HG03558 (cell line): ENCODE results near the gene NAA20.

Experiments used
- ATAC-seq: cut with Tn5 transposase; IDR thresholded peaks from one replicate; pipeline ENCODE4 v1.9.1; 2021; ENCODE audit warnings: moderate number of reproducible peaks; ENCODE audit not compliant: unreplicated experiment; ENCODE audit errors: extremely low read depth

NAA20 gene

GRCh38 chr20:20017001-20017843, at the start of gene NAA20:
Gene NAA20, plus strand, starts transcription at chr20:20017362. Its CDS starts 35 bp downstream, at chr20:20017397.
- peak; percentile 90 for ATAC-seq

DNA sequence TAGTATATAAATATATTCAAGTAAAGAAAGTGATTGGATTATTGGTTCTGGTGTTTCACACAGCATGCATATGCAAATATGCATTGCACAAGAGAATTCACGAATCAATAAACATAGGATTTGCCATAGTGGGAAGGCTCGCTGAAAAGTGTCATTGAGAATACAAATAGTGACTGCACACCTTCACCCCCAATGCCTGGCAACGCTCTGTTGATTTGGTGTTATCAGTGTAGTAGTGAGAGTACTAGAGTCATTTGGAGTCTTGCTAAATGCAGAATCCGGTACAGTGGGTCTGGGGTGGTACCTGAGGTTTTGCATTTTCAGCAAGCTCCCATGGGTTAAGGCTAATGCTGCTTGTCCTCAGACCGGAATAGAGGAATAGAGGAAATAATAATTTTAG, 49.7 kb upstream of the NAA20 start:
- ATAC-seq: no peak

DNA sequence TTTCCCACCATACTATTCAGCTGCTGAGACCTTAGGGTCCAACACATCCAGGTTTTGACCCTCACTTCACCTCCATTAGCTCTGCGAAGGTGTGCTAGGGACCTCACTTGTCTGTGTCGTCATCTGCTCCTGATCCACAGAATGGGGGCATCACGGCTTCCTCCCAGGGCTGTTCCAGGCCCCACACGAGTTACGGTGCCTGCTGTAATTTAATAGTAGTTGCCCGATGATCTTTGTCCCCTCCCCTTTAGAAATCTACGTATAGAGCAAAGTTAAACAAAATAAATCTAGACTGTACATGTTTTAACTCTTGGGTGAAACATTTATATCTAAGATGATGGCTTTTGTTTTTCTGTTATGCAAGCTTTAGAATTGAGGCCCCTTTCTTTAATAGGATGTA, 49.1 kb upstream of the NAA20 start:
- no peak for ATAC-seq

DNA sequence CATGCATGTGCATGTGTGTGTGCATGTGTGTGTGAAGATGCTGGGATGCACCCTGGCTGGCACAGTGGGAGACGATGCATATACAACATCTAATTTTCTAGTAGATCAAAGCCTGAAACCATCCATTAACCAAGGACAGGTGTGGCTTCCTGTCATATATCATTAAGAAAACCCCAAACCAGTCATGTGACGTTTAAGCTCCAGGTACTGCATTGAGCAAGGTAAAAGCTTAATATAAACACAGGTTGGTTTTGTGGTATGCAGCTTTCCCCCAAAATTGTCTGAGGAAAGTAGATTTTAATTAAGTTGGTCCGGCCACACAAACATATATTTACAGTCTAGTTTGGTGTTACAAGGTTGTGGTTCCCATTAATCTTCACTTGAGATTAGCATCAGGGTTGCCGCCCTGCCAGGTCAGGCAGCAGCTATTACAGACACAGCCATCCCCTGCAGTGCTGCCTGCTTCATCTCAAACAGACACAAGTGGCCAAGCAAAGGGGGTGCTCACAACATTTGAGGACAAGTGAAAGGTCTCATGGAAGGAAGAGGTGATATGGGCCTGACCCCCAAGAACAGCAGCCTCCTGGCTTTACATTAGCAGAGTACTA, 48.6 kb upstream of the NAA20 start:
- ATAC-seq: no peak

- ATAC-seq: no peak
These were observed 48.1 kb upstream of the NAA20 start for GRCh38 chr20:19969106-19969505.

GRCh38 chr20:19969507-19970255, 47.5 kb upstream of the NAA20 start:
- no peak for ATAC-seq

DNA sequence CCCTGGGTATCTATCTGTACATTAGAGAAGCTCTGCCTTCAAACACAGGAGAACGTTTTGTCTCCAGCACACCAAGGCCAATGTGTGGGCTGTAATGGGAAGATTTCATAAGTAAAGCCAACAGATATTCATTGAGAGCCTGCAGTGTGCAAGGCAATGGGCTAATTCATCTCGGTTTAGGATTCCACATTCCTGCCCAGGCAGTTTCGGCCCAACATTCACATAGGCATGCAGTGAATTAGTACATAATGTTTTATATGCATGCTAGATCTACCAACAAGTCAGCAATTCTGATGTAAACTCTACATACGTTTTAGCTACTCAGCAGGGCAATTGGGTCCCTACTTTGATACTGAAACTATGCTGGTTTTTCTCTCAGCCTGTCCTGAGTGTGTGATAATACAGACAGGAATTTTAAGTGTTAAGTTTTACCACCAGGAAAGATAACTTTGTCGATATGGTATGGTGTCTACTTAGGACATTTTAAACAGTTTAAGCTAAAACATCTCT, 46.9 kb upstream of the NAA20 start:
- ATAC-seq: no peak

GRCh38 chr20:19971116-19971515, 46.0 kb upstream of the NAA20 start:
- ATAC-seq: no peak

DNA sequence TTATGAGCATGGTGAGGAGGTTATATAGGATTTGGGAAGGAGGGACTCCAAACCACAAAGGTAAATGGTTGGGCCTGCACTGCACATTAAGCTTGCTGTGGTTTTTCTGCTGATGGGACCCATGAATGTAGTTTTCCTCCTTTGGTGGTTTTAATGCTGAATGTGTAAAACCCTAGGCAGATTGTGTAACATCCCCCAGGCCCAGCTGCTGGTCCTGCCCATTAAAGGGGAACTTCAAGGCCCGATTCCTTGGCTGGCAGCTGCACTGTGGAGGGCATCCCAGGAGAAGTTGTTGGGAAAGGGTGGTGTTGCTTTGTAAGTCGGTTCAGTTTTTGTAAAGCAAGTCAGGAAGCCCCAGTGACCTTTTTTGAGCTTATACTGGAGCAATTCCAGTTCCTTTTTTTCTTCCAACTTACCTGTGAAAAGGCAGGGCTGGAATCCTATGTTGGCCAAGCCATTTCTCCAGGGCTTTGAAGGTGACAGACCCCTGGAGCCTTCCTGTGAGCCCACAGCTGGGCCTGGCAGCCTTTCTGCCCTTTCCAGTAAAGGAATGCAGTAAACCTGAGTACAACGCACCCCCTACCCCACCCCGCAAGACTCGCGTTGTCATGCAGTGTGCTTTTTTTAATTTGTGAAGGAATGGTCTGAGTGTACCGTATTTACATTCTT, 43.1 kb upstream of the NAA20 start:
- ATAC-seq: no peak

DNA sequence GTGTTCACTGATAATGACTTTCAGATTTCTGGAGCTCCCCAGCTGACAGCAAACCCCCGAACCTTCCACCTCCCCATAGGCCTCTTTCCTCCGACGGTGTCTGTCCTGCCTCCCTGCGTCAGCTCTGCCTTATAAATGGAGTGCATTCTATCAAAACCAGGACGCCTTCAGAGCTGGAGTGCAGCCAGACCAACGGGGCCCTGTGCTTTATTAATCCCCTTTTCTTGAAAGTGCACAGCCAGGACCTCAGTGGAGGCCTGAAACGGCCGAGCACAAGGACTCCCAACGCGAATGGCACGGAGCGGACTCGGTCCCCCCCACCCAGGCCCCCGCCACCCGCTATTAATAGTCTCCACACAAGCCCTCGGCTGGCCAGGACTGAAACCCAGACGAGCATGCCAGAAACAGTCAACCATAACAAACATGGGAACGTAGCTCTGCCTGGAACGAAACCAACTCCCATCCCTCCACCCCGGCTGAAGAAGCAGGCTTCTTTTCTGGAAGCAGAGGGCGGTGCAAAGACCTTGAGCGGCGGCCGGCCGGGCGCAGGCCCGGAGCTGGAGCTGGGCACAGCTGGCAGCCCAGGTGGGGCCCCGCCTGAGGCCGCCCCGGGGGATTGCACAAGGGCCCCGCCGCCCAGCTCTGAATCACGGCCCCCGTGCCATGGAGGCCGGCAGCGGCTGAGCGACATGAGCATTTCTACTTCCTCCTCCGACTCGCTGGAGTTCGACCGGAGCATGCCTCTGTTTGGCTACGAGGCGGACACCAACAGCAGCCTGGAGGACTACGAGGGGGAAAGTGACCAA, 42.3 kb upstream of the NAA20 start:
- no peak for ATAC-seq

GRCh38 chr20:19975436-19975799, 41.7 kb upstream of the NAA20 start:
- ATAC-seq: no peak

DNA sequence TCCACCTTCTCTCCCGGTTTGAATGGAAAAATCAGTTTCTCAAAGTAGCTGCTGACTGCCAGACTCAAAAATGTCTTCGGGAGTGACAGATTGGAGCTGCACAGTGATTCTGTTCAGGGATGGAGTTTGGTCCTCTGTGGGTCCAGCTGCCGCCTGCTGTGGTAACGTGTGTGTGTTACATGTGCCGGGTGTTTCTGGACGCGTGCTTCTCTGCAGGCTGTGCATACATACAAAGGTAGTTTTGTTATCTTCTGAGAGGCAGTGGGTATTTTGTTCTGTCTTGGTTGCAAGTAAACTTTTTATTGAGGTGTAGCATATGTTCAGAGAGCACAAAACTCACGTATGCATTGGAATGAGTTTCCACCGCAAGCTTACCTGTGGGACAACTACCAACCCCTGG, 41.3 kb upstream of the NAA20 start:
- ATAC-seq: no peak

DNA sequence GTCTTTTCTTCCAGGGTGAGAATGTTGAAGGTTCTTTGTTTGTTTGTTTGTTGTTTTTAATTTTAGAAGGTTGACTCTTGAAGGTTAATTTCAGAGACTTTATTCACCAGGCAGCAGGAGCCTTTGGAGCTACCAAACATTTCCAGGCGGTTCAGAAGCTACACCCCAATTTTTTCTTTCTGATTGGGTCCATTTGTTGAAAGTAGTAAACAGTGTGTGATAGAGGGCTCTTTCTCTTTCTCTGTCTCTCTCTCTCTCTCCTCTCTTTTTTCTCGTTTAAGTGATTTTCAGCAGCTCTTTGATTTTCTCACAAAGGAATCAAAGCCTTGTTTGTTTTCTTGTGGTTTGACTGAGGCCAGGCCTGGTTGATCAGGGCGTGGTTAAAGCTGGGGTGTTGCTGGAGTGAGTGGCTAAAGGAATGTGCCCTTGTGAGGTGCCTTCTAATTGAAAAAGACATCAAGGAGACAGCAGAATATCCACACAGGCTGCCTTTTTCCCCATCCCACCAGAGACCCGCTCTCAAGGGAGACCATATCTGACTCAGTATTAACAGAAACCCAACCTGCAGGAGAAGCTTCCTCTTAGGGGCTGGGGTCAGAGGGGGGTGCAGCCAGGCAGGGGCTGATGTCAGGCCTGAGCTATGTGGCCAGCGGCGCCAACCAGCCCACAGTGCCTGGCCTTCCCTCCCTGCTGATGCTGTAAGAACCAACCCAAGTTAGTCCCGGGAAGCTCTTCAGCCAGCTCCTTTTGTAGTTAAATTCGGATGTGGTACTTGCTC, 40.4 kb upstream of the NAA20 start:
- ATAC-seq: no peak

GRCh38 chr20:19977373-19977770, 39.8 kb upstream of the NAA20 start:
- no peak for ATAC-seq

GRCh38 chr20:19978511-19979210, 38.5 kb upstream of the NAA20 start:
- no peak for ATAC-seq

DNA sequence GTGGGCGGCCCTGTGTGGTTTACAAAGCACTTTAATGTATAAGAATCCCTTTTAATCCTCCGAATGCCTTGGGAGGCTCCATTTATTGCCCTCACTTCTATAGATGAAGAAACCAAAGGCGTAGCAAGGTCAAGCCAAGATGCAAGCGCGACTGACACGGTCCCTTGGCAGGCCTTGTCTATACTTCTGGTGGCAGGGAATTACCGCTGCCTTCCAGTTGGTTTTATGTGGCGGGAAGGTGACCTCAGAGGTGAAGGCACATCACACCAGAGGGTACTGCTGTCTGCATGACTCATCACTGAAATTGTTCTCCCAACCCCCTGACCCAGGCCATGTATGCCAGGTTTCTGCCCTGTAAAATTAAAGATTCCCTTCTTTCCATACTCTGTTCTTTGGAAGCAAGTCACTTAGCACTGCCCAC, 36.1 kb upstream of the NAA20 start:
- ATAC-seq: no peak

GRCh38 chr20:19986419-19986818, 30.7 kb upstream of the NAA20 start:
- no peak for ATAC-seq

DNA sequence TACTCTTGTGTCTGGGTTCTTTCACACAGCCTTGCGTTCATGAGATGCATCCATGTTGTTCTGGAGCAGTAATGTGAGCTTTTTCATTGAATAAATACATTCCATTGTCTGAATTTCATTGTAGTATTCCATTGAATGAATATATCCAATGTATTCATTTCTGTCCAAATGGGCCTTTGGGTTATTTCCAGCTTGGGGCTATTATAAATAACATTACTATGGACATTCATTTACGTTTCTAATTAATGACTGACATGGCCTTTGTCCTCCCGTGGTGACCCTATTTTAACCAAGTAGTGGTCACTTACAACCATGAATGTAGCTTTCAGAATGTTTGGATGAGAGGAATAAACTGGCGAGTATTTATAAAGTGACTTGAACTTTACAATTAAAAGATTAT, 30.1 kb upstream of the NAA20 start:
- no peak for ATAC-seq
